AG08395 (cell line): ENCODE measurements around the gene EGFL7.
"Not testable (repeated sequence)": the region's sequence is repeated elsewhere in the genome, so short reads cannot be mapped to it uniquely, and the experiment has no call there.

Experiments used
- DNase-seq: peaks from one replicate; pipeline ENCODE4 v3.0.0; 2012; ENCODE audit warnings: mixed read lengths, low spot score

The EGFL7 gene

DNA sequence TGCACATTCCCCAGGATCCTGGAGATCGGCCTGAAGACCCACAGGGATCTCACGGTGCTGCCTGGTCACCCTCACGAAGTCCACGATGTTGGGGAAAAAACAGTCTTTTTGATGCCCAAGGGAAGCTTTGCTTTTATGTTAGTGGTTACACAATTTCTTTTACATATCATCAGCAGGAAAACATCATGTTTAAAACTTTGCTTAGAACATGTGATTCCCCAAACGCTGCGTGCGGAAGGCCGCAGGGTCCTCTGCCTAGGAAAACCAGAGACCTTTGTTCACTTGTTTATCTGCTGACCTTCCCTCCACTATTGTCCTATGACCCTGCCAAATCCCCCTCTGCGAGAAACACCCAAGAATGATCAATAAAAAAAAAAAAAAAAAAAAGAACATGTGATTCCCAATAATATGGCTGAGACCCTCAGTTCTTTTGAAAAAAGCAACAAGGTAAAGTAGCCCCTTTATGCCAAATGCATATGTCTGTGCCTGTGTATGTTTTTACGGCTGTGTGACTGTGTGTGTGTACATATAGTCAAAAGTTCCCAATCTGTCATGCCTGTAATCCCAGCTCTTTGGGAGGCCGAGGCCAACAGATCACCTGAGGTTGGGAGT lies 36.0 kb downstream of the EGFL7 start:
- no peak for DNase-seq

- no peak for DNase-seq
Observed at GRCh38 chr9:136700304-136700703, 37.6 kb downstream of the EGFL7 start.

GRCh38 chr9:136700959-136701667 lies 38.4 kb downstream of the EGFL7 start:
- DNase-seq, result no peak

- no peak for DNase-seq
Observed at GRCh38 chr9:136701668-136702053, 38.9 kb downstream of the EGFL7 start.

DNA sequence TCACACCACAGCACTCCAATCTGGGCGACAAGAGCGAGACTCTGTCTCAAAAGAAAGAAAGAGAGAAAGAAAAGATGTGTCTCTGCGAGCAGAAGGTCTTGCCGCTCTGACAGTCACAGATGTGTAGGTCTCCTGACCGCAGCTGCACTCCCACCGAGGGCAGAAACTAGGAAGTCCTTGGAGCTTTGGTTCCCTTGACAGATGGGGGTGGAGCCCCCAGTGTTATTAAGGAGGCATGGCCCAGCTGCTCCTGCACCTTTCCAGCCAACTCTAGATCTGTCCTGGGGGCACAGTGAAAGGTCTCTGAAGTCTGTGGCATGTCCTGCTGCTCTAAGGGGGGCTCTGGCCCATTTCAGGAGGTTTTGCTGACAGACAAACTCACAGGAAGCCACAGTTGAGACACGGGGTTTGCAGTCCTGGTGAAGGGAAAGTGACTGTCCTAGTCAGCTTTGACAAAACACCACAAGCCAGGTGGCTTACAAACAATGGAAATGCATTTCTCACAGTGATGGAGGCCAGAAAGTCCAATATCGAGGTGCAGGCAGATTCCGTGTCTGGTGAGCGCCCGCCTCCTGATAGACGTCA lies 40.7 kb downstream of the EGFL7 start:
- no peak for DNase-seq

- not testable (repeated sequence) for DNase-seq
Observed at GRCh38 chr9:136704741-136705140, 42.0 kb downstream of the EGFL7 start.

GRCh38 chr9:136705564-136705963 lies 42.8 kb downstream of the EGFL7 start:
- DNase-seq, result no peak

DNA sequence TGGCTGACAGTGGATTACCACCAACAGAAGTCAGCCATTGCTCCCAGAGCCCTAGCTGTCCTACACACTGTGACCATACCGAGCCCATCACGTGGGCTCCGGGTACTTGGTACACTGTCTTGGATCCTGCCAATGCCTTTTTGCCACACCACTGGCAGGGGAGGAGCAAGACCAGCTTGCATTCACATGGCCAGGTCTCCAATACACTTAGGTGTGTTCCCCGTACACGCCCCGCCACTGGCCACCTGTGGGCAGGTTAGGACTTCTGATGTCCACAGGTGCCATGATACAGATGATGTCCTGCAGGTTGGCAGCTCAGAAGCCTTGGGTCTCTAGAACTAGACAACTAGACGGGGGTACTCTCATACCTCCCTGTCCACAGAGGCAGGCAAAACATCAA lies 44.3 kb downstream of the EGFL7 start:
- DNase-seq, result no peak

GRCh38 chr9:136707849-136708517 lies 45.3 kb downstream of the EGFL7 start:
- no peak for DNase-seq

GRCh38 chr9:136709454-136710109 lies 46.9 kb downstream of the EGFL7 start:
- no peak for DNase-seq

GRCh38 chr9:136710543-136710942 lies 47.8 kb downstream of the EGFL7 start:
- no peak for DNase-seq

- not testable (repeated sequence) for DNase-seq
Observed at GRCh38 chr9:136711219-136711648, 48.5 kb downstream of the EGFL7 start.

DNA sequence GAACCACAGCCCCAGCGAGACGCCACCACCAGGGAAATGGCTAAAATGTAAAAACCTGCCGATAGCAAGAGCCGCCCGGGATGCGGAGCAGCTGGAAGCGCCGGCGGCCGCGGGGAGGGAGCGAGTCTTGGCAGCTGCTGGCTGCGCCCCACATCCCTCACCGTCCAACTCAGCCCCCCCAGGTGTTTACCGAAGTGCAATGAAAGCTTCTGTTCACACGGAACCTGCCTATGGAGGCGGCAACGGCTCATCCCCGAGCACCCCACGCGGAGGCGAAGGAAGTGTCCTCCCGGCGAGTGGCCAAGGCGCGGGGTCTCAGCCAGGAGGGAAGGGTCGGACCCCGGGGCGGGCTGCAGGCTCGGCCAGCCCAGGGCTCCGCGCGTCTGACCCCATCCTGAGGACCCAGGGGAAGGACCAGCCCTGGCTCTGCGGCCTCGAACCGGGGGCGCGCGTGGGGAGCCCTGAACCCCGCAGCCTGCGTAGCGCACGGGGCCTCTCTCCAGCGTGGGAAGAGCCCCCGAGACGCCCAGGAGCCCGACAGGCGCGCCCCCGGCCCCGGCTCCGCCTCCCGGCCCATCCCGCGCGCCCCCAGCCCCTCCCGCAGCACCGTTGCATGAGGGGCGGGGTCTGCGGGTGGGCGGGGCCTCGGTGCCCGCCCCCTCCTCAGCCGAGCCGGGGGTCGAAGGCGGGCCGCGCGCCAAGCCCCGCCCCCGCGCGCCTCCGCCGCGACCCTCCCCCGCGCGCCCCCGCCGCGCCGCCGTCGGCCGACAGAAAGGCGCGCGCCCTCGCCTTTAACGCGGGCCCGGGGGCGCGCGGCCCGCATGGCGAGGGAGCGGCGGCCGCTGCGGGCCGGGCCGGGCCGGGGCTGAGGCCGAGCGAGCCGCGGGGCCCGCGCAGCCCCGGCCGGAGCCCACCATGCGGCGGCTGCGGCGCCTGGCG lies 49.3 kb downstream of the EGFL7 start, which contains the start of gene DIPK1B:
Gene DIPK1B, plus strand, starts transcription at position 822 of the 939 bp plus-strand sequence. Its CDS starts 94 bp downstream, at position 916.
- no peak for DNase-seq

DNA sequence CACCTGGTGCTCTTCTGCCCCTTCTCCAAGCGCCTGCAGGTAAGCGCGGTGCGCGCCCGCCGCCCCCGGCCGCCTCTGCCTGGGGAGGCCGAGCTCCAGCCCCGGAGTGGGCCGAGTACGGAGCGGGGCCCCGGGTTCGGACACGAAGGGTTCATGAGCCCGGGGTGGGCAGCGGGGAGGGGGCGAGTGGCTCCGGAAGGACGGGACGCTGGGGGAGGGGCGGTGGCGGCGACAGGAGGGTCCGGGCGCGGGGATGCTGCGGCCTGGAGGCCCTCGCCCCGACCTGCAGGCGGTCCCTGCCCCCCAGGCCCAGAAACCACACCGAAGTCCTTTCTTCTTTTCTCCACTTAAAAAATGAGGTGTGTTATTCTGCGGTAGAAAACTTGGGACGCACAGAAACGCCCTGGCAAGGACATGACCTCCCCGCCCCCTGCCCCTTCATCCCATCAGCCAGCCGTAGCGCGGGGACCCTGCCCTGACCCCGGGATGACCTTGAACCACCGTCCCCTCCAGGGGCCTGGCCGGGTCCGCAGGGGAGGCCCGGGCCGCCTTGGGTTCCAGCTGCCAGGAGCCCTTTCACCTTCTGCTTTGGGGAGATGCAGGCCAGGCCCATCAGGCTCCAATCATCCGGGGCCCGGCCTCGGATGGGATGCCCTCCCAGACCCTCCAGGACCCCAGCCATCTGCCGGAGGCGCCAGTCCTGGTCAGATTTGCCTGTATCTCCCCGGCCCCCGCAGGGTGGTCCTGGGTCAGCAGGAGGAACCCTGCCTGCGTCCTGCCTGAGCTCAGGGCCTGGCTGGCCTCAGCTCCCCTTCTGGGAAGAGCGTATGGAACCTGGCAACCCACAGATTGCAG lies 50.2 kb downstream of the EGFL7 start:
- no peak for DNase-seq

DNA sequence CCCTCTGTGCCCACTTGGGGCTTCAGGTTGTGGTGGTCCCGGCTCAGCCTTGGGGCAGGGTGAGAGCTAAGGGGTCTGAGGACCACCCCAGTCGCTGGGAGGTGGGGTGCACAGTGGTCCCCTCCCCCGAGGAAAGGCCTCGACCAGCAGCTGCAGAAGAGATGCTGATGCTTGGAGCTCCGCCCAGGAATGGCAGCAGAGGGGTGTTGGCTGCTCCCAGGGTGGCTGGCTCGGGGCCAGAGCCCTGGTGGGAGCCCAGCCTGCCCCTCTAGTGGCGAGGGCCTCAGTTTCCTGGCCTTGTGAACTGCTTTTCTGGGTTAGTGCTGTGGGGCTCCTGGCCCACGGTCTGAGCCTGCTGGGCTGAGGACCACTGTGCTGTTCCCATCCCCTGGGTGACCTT lies 50.8 kb downstream of the EGFL7 start:
- DNase-seq, result no peak

GRCh38 chr9:136714096-136714892 lies 51.6 kb downstream of the EGFL7 start:
- DNase-seq, result no peak

DNA sequence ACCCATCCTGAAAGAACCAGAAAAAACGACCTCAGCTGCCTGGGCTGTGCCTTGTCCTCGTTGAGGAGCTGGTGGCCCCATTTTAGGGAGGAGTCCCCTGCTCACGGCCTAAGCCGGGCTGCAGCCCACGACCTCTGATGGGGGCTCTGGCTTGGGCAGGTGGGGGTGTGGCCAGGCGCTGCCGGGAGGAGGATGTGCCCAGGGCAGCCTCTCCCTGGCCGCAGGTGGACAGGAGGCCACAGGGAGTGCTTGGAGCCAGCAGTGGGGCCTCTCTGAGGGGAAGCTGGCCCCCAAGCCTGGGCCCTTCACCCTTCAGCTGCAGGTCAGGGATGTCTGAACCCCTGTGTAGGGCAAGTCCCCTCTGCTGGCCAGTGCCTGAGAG lies 52.2 kb downstream of the EGFL7 start:
- no peak for DNase-seq

GRCh38 chr9:136717399-136717798 lies 54.7 kb downstream of the EGFL7 start:
- DNase-seq, result no peak
